Measurements from ENCODE around the gene ZNF462. TPM values are rescaled to one million over a fixed set of nuclear protein-coding genes. Genes with fewer than 3 reads are reported as not detected.

The ZNF462 gene
- total RNA-seq, 2 donors from 2014 or later = 28.9 to 29.3 TPM

GRCh38 chr9:106859957-106860720 is 2.8 kb upstream of the ZNF462 start:
- peak; percentile 70 for DNase-seq
- no peak for TF ChIP-seq CTCF (IDR thresholded peaks at IDR 0.05)
- Histone ChIP-seq H3K27me3 (peaks cover 4% of the 10 kb centered on the region), H3K4me1 (no peaks in the 10 kb centered on the region), H3K9ac (ENCODE audit: low read depth in 2 of 2, low read length in 2 of 2) (peak overlapping the region; percentile 38 to 92), H3K27ac (peak overlapping the region; percentile 75), H3K36me3 (no peaks in the 10 kb centered on the region), H3K4me3 (peak overlapping the region; percentile 70), H3K9me3 (no peaks in the 10 kb centered on the region)
- intact Hi-C loops (cut with DNase I) = loop anchor here (10.0 kb wide), 1 partner anchor 205 kb away; no protein-coding TSS in a partner anchor

GRCh38 chr9:106860721-106861639 is 2.0 kb upstream of the ZNF462 start:
- Histone ChIP-seq H3K27ac (peak overlapping the region; percentile 75), H3K4me1 (no peaks in the 10 kb centered on the region), H3K36me3 (no peaks in the 10 kb centered on the region), H3K9ac (ENCODE audit: low read depth in 2 of 2, low read length in 2 of 2) (peak overlapping the region; percentile 38 to 92), H3K9me3 (no peaks in the 10 kb centered on the region), H3K27me3 (peaks cover 4% of the 10 kb centered on the region), H3K4me3 (peak overlapping the region; percentile 70)
- no peak for TF ChIP-seq CTCF (IDR thresholded peaks at IDR 0.05)
- peak; percentile 70 for DNase-seq
- intact Hi-C loops (cut with DNase I) = loop anchor here (10.0 kb wide), 1 partner anchor 204 kb away; no protein-coding TSS in a partner anchor

- H3K27ac ChIP-seq = peak overlapping the region; percentile 75
- H3K27me3 ChIP-seq = peaks cover 4% of the 10 kb centered on the region
- H3K36me3 ChIP-seq = no peaks in the 10 kb centered on the region
- no peak for DNase-seq
- no peak for TF ChIP-seq CTCF (IDR thresholded peaks at IDR 0.05)
- H3K9me3 ChIP-seq = no peaks in the 10 kb centered on the region
- peak overlapping the region; percentile 67 to 92 for H3K9ac ChIP-seq (ENCODE audit: low read depth in 2 of 2, low read length in 2 of 2)
- peak overlapping the region; percentile 70 for H3K4me3 ChIP-seq
- intact Hi-C loops (cut with DNase I) = loop anchor here (10.0 kb wide), 1 partner anchor 203 kb away; no protein-coding TSS in a partner anchor
- no peaks in the 10 kb centered on the region for H3K4me1 ChIP-seq
Measured at GRCh38 chr9:106861640-106862109, 1.3 kb upstream of the ZNF462 start.

GRCh38 chr9:106862110-106862820 is 701 bp upstream of the ZNF462 start:
- Histone ChIP-seq H3K27ac (peak overlapping the region; percentile 75), H3K36me3 (no peaks in the 10 kb centered on the region), H3K9ac (ENCODE audit: low read depth in 2 of 2, low read length in 2 of 2) (peak overlapping the region; percentile 67 to 92), H3K27me3 (peaks cover 4% of the 10 kb centered on the region), H3K9me3 (no peaks in the 10 kb centered on the region), H3K4me3 (peak overlapping the region; percentile 70), H3K4me1 (no peaks in the 10 kb centered on the region)
- TF ChIP-seq CTCF (IDR thresholded peaks at IDR 0.05) = no peak
- intact Hi-C loops (cut with DNase I) = loop anchor here (10.0 kb wide), 1 partner anchor 203 kb away; no protein-coding TSS in a partner anchor
- peak; percentile 77 for DNase-seq

Data from colonic mucosa (tissue), 4 donors.